Fibroblast of peridontal ligament (primary cell): ENCODE data around the gene SLC18B1.

Experiments used
- DNase-seq: peaks from one replicate; pipeline ENCODE4 v3.0.0-alpha.2; 2010; ENCODE audit errors: extremely low read depth

SLC18B1 gene

DNA sequence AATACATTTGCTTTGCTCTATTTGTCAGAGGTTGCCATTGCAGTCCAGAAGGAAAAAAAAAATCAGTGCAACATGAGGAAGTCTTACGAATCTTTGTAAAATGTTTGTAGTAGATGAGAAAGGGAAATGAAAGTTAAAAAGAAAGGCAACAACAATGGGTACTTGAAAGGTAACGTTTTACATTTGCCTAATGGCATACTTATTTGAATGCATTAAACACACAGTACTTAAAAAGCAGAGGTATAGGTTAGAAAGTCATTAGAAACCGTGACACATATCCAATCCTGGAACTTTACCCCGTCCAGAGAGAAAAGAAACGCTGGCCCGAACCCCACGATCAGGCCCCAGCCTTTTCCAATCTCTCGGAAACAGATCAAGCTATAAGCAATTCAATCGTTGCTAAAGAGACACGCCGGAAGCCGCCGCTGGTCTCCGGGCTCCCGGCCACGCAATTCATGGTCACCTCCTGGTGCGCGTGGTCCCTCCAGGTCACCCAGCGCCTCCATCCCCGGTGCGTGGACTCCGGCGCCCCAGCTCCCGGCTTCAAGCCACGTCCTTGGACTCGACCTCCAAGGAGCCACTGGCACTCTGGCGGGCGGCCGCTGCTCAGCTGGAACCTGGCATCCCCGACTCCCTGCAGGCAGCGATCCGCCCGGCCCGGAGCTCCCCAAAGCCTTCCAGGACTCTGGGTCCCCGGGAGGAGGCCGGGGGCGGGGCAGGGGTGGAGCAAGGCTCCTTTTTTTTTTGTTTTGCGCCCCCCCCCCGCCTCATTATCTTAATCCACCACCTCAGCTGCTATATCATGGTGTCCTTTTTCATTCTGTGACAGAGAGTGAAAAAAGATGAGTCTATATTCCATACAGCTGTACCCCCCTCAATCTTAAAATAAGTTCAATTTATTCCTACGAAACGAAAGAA is at the start of gene SLC18B1:
Gene SLC18B1, minus strand, starts transcription at position 687 of the 918 bp plus-strand sequence. Its CDS starts 181 bp downstream, at position 506.
- DNase-seq, result peak; percentile 47

DNA sequence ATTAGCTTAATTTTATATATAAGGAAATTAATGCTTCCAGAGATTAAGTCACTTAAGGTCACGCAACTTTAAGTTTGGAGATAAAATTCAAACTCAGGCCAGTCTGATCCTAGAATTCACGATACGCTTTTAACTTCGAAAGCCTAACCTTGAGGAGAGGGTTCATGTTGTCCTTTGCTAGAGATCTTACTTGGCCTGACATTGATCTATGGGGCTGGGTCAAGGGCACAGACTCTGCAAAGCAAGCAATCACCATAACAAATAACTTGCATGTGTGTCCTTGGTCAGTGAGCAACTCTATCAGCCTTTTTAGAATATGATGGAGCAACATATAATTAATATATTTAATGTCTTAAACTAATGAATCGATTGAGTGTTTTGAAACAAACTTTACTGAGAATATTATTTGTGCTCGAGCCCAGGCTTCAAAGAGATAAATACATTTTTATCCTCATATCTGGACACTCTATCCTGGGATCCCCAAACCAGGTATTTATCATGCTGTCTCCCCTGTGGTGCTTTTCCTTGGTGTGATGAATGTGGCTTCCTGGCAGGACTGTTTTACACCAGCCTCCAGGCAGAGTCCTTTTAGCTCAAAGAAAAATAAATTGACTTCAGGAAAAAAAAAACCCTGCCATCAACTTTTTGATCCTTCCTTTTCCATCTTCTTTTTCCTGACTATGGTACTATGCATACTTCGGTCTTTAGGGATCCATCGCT is 45.0 kb upstream of the SLC18B1 start:
- no peak for DNase-seq

DNA sequence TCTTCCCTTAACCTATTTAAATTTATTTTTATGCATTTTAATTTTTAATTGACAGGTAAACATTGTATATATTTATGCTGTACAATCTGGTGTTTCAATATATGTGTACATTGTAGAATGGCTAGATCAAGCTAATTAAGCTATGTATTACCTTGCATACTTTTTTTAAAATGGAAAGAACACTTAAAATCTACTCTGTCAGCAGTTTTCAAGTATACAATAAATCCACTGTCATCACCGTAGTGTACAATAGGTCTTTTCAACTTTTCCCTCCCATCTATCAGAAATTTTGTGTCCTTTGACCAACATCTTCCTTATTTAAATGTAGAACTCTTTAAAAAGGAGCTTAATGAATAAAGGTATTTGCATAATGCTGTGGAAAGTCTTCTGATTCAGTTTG is 43.5 kb upstream of the SLC18B1 start:
- no peak for DNase-seq

DNA sequence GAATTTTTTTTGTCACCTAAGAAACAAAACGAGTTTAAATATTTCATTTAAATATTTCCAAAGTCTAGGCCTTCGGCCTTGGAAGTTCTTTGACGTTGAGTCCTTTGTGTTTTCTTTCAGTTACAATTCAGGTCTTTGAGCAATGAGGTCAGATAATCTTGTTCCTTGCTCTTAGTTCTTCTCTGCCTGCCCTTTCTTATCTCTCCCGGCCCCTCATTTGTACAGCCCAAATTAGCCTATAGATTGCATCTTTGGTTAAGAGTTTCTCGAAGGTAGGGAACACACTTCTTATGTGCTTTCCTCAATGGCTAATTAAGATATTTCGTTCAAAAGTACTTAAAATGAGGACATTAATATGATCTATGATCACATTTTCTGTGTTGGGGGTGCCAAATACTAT is 34.5 kb upstream of the SLC18B1 start:
- no peak for DNase-seq

DNA sequence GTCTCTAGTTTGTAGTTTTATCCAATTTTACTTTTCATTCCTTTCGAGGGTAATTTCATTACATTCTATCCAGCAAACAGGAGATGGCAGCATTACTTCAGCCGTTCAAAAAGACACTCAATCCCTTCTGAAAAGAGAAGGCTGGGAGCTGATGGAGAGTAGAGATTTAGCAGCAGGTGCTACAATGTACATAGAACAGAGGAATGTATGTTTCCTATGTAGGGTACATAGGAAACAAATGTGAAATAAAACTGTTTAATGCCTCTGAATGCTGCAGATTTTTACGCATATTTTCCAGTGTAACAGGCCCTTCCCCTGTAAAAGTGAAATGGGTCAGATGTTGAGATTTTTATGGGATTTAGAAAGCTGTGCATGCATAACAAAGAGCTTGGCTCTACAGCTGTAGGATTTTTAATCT is 31.9 kb upstream of the SLC18B1 start:
- DNase-seq, result peak; percentile 70

DNA sequence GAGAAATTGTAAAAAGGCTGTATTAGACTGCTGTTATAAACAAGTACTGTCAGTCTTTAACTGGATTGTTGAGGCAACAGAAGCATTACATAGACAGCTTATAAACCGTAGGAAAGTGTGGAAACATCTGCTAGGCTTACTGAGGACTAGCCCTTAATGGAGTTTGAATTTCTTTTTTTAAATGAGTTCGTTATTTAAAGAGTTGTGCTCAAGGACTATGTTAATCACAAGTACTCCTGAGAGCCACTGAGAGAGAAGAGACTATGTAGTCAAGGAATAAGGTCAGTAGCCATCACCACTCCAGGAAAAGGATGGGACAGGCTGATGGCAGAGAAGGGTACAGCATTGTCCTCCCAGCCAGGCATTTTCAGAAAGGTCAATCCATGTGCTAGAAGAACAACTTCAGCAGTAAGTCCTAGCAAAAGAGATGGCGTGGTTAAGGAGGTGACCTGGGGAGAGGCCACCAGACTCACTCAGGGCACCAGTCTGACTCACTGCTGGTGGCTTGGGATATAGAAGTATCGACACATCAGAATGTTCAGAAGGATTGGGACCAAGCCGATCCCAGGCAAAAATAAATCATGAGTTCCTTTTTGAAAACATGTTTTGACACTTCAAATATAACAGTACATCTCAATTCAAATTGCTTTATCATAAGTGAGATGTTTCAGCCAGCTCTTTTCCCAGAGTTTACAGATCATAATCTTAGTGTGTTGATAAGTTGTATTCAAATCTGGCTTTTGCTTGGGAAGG is 22.4 kb upstream of the SLC18B1 start:
- no peak for DNase-seq

DNA sequence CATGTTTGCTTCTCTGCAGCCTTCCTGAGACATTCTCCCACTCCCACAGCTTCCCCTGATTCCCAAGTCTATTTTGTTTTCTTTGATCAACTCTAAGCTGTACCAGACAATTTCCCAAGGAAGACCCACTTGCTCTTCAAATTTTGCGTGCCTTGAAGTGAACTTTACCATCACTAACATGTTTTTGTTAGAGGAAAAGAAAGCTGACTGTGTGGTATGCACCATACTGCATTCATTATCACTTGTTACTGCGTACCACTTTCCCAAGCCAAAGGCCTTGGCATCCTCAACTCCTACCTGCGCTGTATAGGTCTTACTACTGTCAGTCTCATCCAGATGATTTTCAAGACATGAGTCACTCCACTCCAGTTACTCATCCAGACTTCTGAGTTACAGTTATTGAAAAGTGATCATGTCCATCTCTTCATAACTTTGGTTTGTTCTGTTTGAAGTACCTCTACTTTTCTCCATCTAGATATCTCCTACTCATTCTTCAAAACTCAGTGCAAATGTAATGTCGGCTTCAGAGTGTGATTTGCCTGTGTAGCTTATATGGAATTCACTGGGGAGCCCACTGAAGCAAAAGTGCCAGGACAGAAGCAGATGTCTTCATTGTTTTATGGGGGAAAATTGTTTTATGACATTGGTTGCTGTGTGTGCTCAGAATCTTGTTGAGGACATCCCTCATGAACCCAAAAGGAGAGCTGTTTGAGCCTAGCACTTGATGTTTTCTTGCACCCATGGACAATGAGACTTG is 21.1 kb upstream of the SLC18B1 start:
- DNase-seq, result no peak

DNA sequence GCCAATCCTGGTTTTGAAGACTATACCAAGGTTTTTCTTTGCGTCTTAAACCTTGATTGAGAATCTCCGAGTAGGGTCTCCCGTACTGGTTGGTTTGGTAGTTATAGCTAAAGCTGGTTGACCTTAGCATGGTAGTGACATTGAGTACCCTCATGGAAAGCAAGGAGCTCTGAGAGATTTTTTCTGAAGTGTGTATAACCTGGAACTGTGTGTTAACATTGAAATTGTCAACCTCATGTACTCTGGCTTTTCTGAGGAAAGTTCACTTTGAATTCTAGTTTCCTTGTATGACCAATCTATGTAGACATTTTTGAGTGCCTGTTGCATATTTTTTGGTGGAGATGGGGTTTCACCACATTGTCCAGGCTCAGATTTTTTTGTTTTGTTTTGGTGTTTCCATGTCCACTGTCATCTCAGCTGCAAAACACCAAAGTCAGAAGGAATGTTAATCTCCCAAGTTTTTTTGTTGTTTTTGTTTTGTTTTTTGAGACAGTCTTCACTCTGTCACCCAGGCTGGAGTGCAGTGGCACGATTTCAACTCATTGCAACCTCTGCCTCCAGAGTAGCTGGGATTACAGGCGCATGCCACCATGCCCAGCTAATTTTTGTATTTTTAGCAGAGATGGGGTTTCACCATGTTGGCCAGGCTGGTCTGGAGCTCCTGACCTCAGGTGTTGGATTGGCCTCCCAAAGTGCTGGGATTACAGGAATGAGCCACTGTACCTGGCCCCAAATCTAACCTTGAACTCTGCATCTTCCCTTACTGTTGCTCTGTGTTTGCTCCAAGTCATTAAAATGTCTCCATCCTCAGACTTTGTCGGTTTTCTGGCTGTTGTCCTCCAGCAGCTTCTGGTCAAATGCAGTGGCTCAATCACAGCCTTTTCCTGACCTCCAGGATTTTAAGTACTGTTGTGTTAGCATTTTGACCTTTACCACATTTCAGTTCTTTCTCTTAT is 20.2 kb upstream of the SLC18B1 start:
- peak; percentile 55 for DNase-seq

DNA sequence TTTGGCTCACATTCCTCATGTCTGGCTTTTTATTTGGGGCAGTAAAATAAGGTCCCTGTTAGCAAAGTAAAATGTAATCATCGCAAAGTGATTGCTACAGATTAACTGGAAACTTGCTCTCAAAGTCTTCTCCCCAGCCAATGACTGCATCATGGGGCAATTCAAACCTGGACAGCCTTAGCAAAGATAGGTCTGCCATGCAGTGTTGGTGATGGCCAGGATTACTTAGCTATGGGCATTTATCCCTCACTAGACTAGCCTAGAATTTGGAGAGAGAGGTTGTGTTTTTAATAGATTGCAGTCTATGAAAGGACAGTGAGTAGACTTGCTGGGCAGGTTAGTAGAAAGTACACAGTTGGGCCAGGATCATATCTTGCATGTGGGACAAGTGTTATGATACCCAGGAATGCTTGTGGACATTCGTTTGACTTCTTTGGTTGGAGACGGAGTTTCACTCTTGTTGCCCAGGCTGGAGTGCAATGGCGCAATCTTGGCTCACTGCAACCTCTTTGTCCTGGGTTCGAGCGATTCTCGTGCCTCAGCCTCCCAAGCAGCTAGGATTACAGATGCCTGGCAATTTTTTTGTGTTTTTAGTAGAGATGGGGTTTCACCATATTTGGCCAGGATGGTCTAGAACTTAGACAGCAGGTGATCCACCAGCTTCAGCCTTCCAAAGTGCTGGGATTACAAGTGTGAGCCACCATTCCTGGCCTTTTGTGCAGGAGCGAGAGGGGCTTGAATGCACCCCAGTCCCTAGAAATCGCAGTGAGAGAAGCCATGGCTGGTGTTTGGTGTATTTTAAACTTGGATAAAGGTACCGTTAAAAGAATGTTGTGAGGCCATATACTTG is 19.3 kb upstream of the SLC18B1 start:
- no peak for DNase-seq

DNA sequence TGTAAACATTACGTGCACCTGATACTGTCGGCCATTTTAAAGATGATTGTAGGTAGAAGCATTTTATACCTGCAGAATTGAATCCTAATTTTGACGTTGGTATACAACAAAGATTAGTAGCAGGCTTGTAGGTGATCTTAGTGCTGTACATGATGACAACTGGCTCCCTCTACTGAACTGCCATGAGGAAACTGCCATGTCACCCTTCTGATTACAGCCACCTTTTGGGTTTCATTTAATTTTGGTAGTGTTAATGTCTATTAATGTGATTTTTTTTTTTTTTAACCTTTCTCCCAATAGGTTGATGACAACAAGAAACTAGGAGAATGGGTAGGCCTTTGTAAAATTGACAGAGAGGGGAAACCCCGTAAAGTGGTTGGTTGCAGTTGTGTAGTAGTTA is 18.2 kb upstream of the SLC18B1 start:
- DNase-seq, result no peak

DNA sequence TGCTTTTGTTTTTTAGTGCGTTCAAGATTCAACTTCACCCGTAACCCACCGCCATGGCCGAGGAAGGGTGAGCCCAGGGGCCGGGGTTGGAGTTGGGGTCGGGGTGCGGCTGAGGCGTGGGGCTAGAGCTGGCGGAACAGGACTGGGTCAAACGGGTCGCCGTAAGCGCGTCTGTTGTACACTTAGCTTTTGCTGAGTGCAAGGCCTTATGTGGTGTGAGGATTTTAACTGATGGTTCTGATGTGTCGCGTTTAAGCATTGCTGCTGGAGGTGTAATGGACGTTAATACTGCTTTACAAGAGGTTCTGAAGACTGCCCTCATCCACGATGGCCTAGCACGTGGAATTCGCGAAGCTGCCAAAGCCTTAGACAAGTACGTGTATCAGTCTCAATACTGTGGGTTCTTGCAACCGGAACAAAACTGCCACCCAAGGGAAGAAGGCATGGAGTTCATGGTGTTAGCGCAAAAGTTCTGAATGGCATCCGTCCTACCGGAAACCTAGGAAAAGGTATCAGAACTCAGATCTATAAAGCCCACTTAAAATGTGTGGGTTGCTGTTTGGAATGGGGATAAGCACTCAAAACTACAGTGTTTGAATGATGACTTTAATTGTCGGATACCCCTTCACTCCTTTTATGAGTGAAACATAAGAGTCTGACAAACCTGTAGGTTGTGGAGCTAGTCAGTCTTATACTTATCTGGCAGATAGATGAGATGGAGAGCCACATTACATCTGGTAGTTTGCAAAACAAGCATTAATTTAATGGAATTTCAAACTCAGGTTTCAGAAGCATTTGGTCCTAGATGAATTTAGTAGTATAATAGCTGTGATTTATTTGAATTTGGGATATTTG is 16.5 kb upstream of the SLC18B1 start:
- no peak for DNase-seq

DNA sequence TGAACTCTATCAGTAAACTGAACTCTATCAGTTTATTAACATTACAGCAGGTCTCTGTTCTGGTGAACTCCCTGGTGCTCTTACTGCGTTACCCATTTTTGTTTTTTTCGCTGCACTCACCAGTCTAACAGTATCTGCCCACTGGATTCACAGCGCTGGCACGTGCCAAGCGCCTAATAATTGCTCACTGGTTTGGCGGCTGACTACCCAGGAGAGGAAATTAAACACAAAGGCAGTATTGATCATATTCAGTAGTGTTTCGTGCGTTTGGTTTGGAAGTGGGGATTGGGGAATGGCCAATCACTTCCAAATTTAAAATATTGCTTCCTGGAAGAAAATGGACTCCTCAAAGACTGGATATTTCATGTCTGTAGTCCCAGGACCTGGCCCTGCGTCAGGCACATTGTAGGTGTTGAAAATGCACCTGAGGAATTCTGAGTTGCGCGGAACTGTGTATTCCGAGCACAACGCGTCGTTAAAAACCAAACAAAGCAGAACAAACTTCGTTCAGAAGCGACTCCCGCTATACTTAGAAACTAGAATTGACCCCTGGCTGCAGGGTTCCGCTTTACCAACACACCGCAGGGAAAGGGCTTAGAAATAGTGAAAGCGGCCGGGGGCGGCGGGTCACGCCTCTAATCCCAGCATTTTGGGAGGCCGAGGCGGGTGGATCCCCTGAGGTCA is 14.9 kb upstream of the SLC18B1 start:
- peak; percentile 64 for DNase-seq

DNA sequence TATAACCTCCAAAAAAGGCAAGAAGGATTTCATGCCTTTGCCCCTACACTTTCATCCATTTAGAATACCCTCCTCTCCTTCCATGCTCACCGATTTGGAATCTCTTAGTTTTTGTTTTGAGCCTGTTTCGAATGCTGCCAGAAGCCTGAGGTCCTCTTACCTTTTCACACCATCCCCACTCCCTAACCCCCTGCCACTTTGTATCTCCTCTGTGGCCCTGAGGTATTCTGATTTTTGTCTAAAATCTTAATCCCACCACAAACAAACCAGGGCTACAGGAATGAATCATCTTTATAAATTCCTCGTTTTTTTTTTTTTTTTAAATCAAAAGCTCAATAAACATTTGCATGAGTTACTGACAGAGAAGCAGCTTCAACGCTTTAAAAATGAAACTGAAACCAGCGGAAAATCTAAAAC is 14.3 kb upstream of the SLC18B1 start:
- no peak for DNase-seq

DNA sequence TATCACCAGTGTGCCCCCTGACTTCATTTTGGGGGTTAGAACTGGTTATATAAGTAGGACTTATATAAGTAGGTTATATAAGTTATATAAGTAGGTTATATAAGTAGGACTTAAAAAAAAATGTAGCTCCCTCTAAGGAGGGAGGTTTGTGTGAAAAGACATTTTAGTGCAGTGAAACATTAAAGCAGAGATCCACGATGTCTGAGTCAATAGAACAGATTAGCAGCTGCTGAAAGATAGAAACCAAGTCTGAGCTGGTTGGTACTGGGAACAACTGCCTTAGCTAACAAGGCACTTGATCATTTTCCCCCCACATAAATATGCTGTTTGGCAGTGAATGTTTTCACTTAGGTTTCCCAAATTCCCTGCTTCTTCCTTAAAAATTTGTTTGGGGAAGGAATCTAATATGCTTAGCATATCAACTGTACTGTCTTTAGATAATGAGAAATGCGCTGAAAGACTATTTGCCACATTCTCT is 13.9 kb upstream of the SLC18B1 start:
- peak; percentile 61 for DNase-seq

DNA sequence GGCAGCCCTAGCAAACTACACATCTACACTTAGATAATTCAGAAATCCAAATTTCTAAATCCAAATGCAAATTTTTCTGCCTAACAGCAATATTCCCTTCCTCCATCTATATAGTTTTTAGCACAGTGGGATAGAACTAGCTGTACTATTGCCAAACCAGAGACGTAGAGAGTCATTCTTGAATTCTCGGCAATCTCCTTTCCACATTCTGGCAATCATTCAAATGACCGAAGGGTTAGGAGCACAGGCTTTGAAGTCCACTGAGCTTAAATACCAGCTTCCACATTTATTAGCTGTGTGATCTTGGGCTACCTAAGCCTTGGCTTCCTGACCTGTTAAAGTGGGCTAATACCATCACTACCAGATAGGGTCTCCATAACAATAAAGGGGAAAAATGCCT is 12.8 kb upstream of the SLC18B1 start:
- no peak for DNase-seq

DNA sequence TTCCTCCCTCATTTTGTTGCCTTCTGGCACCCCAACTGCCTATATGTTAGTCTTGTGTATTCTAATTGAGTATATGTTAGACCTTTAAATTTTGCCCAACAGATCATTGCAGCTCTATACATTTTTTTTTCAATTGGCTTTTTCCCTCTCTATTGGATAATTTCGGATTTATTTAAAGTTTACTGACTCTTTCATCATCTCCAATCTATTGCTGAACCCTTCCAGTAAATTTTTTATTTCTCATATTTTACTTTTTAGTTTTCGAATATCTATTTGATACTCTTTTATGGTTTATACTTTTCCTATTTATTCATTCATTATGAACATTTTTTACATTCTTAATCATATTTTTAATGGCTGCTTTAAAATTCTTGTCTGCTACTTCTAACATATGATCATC is 7.1 kb upstream of the SLC18B1 start:
- DNase-seq, result no peak

DNA sequence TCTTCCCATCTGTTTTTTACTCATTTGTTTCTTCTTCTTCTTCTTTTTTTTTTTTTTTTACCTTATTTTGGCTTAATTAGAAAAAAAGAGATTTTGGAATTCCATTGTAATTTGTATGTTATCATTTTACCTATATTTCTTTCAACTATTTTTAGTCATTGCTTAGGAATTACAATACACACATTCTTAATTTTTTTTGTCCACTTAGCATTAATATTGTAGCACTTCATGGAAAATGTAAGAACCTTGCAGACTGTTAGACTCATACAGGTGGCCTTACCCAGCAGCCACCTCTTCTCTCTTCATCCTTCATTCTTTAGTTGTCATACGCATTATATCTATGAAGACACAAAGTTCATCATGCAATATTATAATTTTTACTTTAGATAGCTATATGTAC is 5.8 kb upstream of the SLC18B1 start:
- DNase-seq, result no peak

DNA sequence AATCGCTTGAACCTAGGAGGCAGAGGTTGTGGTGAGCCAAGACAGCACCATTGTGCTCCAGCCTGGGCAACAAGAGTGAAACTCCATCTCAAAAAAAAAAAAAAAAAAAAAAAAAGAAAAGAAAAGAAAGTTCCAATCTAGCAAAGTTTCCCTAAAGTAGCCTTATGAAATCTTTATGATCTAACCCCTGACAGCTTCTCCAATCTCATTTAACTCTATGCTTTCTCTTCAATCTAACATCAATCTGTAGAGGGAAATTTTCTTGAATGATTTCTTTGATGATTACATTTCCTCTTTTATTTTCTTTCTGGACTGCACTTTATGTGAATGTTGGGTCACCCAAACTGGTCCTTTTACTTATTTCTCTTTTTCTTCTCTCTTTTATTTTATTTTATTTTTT is 2.2 kb upstream of the SLC18B1 start:
- no peak for DNase-seq
